ENCODE data around the gene TMPRSS13.
A peak's percentile ranks its signal among the peaks of the same experiment; 100 is the strongest.

TMPRSS13 gene

DNA sequence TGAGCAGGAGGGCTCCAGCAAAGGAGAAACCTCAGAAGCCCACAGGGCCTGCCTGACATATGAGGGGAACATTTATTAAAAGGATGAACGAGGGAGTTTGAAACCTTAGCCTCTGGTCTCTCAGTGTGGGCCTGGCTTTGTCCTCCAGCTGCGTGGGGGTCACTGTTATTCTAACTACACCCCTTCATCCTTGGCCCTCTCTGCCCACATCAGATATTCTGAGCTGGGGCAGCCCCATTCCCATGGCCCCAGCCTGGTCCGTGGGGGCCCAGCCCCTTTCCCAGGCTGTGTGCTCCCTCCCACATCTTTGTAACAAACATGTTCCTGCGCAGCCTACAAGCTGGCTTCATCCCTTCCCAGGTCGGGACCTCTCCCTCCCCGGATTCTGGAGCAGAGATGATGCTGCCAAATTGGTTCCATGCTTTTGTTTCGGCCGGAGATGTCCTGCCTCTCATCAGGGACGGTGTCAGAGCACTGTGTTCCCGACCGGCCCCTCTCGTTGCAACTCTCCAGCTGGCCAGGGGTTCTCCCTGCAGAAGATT is 56.7 kb downstream of the TMPRSS13 start:
- TF ChIP-seq, protein P1, sequence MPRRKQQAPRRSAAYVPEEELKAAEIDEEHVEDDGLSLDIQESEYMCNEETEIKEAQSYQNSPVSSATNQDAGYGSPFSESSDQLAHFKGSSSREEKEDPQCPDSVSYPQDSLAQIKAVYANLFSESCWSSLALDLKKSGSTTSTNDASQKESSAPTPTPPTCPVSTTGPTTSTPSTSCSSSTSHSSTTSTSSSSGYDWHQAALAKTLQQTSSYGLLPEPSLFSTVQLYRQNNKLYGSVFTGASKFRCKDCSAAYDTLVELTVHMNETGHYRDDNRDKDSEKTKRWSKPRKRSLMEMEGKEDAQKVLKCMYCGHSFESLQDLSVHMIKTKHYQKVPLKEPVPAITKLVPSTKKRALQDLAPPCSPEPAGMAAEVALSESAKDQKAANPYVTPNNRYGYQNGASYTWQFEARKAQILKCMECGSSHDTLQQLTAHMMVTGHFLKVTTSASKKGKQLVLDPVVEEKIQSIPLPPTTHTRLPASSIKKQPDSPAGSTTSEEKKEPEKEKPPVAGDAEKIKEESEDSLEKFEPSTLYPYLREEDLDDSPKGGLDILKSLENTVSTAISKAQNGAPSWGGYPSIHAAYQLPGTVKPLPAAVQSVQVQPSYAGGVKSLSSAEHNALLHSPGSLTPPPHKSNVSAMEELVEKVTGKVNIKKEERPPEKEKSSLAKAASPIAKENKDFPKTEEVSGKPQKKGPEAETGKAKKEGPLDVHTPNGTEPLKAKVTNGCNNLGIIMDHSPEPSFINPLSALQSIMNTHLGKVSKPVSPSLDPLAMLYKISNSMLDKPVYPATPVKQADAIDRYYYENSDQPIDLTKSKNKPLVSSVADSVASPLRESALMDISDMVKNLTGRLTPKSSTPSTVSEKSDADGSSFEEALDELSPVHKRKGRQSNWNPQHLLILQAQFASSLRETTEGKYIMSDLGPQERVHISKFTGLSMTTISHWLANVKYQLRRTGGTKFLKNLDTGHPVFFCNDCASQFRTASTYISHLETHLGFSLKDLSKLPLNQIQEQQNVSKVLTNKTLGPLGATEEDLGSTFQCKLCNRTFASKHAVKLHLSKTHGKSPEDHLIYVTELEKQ (tag by site-specific recombination; IDR thresholded peaks at IDR 0.05; ENCODE audit: borderline replicate concordance) = no peak
- TF ChIP-seq, protein P2, sequence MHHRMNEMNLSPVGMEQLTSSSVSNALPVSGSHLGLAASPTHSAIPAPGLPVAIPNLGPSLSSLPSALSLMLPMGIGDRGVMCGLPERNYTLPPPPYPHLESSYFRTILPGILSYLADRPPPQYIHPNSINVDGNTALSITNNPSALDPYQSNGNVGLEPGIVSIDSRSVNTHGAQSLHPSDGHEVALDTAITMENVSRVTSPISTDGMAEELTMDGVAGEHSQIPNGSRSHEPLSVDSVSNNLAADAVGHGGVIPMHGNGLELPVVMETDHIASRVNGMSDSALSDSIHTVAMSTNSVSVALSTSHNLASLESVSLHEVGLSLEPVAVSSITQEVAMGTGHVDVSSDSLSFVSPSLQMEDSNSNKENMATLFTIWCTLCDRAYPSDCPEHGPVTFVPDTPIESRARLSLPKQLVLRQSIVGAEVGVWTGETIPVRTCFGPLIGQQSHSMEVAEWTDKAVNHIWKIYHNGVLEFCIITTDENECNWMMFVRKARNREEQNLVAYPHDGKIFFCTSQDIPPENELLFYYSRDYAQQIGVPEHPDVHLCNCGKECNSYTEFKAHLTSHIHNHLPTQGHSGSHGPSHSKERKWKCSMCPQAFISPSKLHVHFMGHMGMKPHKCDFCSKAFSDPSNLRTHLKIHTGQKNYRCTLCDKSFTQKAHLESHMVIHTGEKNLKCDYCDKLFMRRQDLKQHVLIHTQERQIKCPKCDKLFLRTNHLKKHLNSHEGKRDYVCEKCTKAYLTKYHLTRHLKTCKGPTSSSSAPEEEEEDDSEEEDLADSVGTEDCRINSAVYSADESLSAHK (tag by site-specific recombination; IDR thresholded peaks at IDR 0.05) = no peak
- no peak for TF ChIP-seq MYNN (tag by site-specific recombination; IDR thresholded peaks at IDR 0.05; ENCODE audit: borderline replicate concordance)
- TF ChIP-seq ZSCAN23 (tag by site-specific recombination; IDR thresholded peaks at IDR 0.05) = no peak
- no peak for TF ChIP-seq WT1 (tag by site-specific recombination; IDR thresholded peaks at IDR 0.05)
- TF ChIP-seq ZNF146 (tag by site-specific recombination; IDR thresholded peaks at IDR 0.05) = no peak
- no peak for TF ChIP-seq FEZF1 (tag by site-specific recombination; IDR thresholded peaks at IDR 0.05)
- TF ChIP-seq, protein P3, sequence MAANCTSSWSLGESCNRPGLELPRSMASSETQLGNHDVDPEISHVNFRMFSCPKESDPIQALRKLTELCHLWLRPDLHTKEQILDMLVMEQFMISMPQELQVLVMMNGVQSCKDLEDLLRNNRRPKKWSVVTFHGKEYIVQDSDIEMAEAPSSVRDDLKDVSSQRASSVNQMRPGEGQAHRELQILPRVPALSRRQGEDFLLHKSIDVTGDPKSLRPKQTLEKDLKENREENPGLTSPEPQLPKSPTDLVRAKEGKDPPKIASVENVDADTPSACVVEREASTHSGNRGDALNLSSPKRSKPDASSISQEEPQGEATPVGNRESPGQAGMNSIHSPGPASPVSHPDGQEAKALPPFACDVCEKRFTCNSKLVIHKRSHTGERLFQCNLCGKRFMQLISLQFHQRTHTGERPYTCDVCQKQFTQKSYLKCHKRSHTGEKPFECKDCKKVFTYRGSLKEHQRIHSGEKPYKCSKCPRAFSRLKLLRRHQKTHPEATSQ (tag by site-specific recombination; IDR thresholded peaks at IDR 0.05) = no peak
- peak; percentile 78 for TF ChIP-seq EGR2 (tag by site-specific recombination; IDR thresholded peaks at IDR 0.05; ENCODE audit: low read depth)
- TF ChIP-seq SP3 (tag by site-specific recombination; IDR thresholded peaks at IDR 0.05) = no peak
- TF ChIP-seq IKZF3 (tag by site-specific recombination; IDR thresholded peaks at IDR 0.05) = no peak
- TF ChIP-seq ZNF239 (tag by site-specific recombination; IDR thresholded peaks at IDR 0.05) = no peak
- peak; percentile 79 for TF ChIP-seq ZFHX2 (tag by site-specific recombination; conservative IDR thresholded peaks at IDR 0.05)
- Histone ChIP-seq H3K4me1 (ENCODE audit: control insufficient read depth, insufficient read depth, low read length) (no peaks in the 10 kb centered on the region), H3K4me3 (ENCODE audit: low read depth, low read length) (no peak overlapping the region), H3K36me3 (ENCODE audit: control insufficient read depth in 2 of 2, insufficient read depth in 1 of 2, low read length in 2 of 2) (no peaks in the 10 kb centered on the region), H3K27ac (ENCODE audit: extremely low read depth, low read depth, low read length) (no peak overlapping the region), H3K9me3 (ENCODE audit: control insufficient read depth, insufficient read depth, low read depth, low read length) (no peaks in the 10 kb centered on the region)
- ChIA-PET POLR2A (no interaction called here), CTCF (interaction anchor here (0.9 to 2.8 kb wide), 2 partner anchors 30 to 75 kb away, joined by 6 to 10 read pairs; no protein-coding TSS in a partner anchor)

DNA sequence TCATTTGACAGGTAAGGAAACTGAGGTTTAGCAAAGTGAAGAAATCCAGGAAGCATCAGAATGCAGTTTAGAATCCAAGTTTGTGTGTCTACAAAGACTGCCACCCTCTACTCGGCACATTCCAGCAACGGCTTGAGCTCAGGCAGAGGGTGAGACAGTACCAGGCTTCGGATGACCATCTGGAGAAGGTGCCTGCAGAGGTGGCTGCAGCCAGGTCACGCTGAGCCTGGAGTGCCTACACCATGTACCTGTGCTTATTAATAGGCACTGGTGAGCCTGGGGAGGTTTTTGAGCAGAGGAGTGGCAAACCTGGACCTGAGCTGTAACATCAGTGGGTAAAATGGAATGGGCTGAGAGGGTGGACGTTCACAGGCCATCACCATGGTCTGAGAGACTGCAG is 57.4 kb downstream of the TMPRSS13 start:
- no peaks in the 10 kb centered on the region for H3K9me3 ChIP-seq (ENCODE audit: control insufficient read depth, insufficient read depth, low read depth, low read length)
- no peaks in the 10 kb centered on the region for H3K4me1 ChIP-seq (ENCODE audit: control insufficient read depth, insufficient read depth, low read length)
- ChIA-PET POLR2A (no interaction called here), CTCF (interaction anchor here (0.9 to 2.8 kb wide), 2 partner anchors 29 to 75 kb away, joined by 6 to 10 read pairs; no protein-coding TSS in a partner anchor)
- TF ChIP-seq ZBTB8A (tag by site-specific recombination; IDR thresholded peaks at IDR 0.05) (no peak), ZNF138 (tag by site-specific recombination; IDR thresholded peaks at IDR 0.05; ENCODE audit: borderline replicate concordance) (no peak), ZNF426 (tag by site-specific recombination; IDR thresholded peaks at IDR 0.05) (no peak)
- no peak overlapping the region for H3K4me3 ChIP-seq (ENCODE audit: low read depth, low read length)
- H3K36me3 ChIP-seq (ENCODE audit: control insufficient read depth in 2 of 2, insufficient read depth in 1 of 2, low read length in 2 of 2) = no peaks in the 10 kb centered on the region
- H3K27ac ChIP-seq (ENCODE audit: extremely low read depth, low read depth, low read length) = no peak overlapping the region

All from HEK293 (cell line).